DMS 273 treated with DMSO at 0.1 percent for 48 hours (cell line): Measurements from ENCODE around the gene NTHL1.
"Not testable (repeated sequence)": the region's sequence is repeated elsewhere in the genome, so short reads cannot be mapped to it uniquely, and the experiment has no call there.

ENCODE experiments used
- DNase-seq: peaks from one replicate; lab custom pipeline; 2025; lab: John Stamatoyannopoulos, UW

NTHL1 gene

GRCh38 chr16:2028146-2028545 lies 19.5 kb downstream of the NTHL1 start:
- DNase-seq: no peak

GRCh38 chr16:2027024-2028010 lies 20.3 kb downstream of the NTHL1 start:
- no peak for DNase-seq

- no peak for DNase-seq
Observed at GRCh38 chr16:2026461-2027023, 21.1 kb downstream of the NTHL1 start, which contains the start of gene NHERF2. Gene NHERF2, plus strand, starts transcription at chr16:2026902. Its CDS starts 104 bp downstream, at chr16:2027006.

GRCh38 chr16:2025878-2026460 lies 21.7 kb downstream of the NTHL1 start:
- no peak for DNase-seq

- DNase-seq: no peak
Observed at GRCh38 chr16:2025251-2025650, 22.4 kb downstream of the NTHL1 start.

- DNase-seq: no peak
Observed at GRCh38 chr16:2024032-2024420, 23.6 kb downstream of the NTHL1 start.

GRCh38 chr16:2023092-2024031 lies 24.3 kb downstream of the NTHL1 start:
- DNase-seq: peak; percentile 61

- DNase-seq: no peak
Observed at GRCh38 chr16:2022723-2023091, 24.9 kb downstream of the NTHL1 start.

GRCh38 chr16:2019921-2020831 lies 27.5 kb downstream of the NTHL1 start:
- DNase-seq: no peak

- DNase-seq: no peak
Observed at GRCh38 chr16:2019518-2019920, 28.1 kb downstream of the NTHL1 start, which contains the start of gene NPW. Gene NPW, plus strand, starts transcription at chr16:2019785.

- no peak for DNase-seq
Observed at GRCh38 chr16:2016407-2016922, 31.2 kb downstream of the NTHL1 start.

GRCh38 chr16:2015947-2016208 lies 31.8 kb downstream of the NTHL1 start:
- no peak for DNase-seq

GRCh38 chr16:2015117-2015946 lies 32.3 kb downstream of the NTHL1 start:
- peak; percentile 55 for DNase-seq

- no peak for DNase-seq
Observed at GRCh38 chr16:2013527-2013926, 34.1 kb downstream of the NTHL1 start.

- not testable (repeated sequence) for DNase-seq
Observed at GRCh38 chr16:2011726-2012125, 35.9 kb downstream of the NTHL1 start.

GRCh38 chr16:2009791-2010510 lies 37.7 kb downstream of the NTHL1 start, which contains the start of gene ZNF598:
Gene ZNF598, minus strand, starts transcription at chr16:2009821.
- peak; percentile 27 for DNase-seq

GRCh38 chr16:2009164-2009711 lies 38.4 kb downstream of the NTHL1 start:
- DNase-seq: no peak

- DNase-seq: no peak
Observed at GRCh38 chr16:2008631-2009163, 38.9 kb downstream of the NTHL1 start.
